IMR-90 (cell line): Measurements from ENCODE around the gene RPL10.

Source experiments
- FOS ChIP-seq: fragments of 150-350 bp; IDR thresholded peaks from 2 replicates; pipeline ENCODE4 v1.6.1; 2016; ENCODE audit warnings: low read depth, low read length
- POLR2A ChIP-seq: IDR thresholded peaks from 2 replicates; pipeline ENCODE4 v1.6.1; 2012; ENCODE audit warnings: mild to moderate bottlenecking, low read depth, low read length
- RAD21 ChIP-seq: IDR thresholded peaks from 2 replicates; pipeline ENCODE4 v1.6.1; 2012; ENCODE audit warnings: low read length, improper control_type of control experiment
- SMC3 ChIP-seq: fragments of 150-350 bp; IDR thresholded peaks from 2 replicates; pipeline ENCODE4 v1.6.1; 2016; ENCODE audit warnings: low read depth, mild to moderate bottlenecking, antibody characterized with exemption, low read length, moderate library complexity

- TF ChIP-seq FOS: no peak
- no peak for TF ChIP-seq RAD21
- no peak for TF ChIP-seq SMC3
- TF ChIP-seq POLR2A: peak; percentile 98
Measured at GRCh38 chrX:154371017-154371788, 27.0 kb upstream of the RPL10 start.
